Measurements from ENCODE around the gene RAET1E. TPM values are rescaled to one million over a fixed set of nuclear protein-coding genes. Genes with fewer than 3 reads are reported as not detected.
A peak's percentile ranks its signal among the peaks of the same experiment; 100 is the strongest.
"Not testable (repeated sequence)": the region's sequence is repeated elsewhere in the genome, so short reads cannot be mapped to it uniquely, and the experiment has no call there.

Gene RAET1E, protein sequence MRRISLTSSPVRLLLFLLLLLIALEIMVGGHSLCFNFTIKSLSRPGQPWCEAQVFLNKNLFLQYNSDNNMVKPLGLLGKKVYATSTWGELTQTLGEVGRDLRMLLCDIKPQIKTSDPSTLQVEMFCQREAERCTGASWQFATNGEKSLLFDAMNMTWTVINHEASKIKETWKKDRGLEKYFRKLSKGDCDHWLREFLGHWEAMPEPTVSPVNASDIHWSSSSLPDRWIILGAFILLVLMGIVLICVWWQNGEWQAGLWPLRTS
- total RNA-seq (ENCODE audit: low replicate concordance): 1.2 TPM in 1 of 2 replicates, not detected in the other
- long read RNA-seq, partial matches to known transcripts: 0 of 7 reads
- long read RNA-seq, other reads (novel, unspliced or antisense): 7 of 7 reads

DNA sequence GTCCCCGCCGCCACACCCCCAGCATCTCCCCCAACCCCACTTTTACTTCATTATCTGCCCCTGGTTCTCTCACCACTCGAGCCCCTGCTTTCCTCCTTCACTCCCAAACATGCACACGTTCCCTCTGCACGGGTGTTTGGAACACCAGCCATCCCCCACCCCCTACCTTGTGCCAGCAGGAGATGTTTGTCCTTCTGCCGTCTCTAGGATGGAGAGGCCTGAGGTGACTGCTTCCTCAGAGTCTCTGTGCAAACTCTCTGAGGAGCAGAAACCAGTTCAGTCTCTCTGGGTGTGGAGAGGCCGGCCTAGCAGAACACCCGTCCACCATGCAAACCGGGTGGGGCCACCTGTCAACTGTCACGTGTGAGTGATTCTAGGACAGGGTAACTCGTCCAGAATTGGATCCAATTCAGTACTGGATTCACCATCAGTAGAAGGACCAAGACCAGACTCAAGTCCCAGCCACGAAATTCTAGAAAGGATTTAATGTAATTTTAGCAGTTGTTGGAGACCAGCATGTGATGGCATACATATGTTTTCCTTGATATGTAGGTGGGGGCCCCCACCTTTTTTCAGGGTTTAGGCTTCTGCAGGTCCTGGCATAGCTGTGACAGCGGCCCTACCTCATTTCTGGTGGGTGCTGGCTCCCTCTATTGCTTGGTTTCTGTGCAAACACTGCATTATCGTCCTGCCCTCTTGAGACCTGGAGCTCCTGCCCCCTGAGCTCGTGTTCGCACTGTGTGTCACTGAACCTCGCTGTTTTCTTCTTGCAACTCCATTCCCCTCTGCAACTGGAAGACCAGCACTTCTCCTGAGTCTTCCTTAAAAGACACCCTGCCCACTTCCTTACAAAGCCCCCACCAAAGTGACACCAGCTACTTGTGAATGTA lies at the start of gene RAET1E:
RAET1E (minus strand) TSS at position 259 of the 890 bp plus-strand sequence. CDS start 7,212 bp downstream, outside the sequence.
- peaks cover 41% of the 10 kb centered on the region for H3K27me3 Mint-ChIP-seq

DNA sequence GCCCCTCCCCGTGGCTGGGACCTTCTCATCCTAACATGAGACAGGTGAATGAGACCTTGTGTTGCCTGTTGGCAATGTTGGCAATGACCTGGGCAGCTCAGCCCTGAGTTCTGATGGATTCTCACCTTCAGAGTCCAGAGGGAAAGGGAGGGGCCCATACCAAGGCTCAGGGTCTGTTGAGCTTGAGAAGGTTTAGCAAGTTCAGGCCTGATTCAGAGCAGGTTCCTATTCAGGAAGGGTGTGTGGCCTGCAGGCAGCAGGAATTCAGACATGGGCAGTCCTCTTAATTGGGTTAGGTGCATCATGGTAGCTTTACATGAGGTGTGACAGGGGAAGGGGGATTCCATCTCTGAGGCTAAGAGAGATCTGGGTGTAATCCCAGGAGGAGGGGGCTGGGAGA lies 49.6 kb upstream of the RAET1E start:
- peaks cover 80% of the 10 kb centered on the region for H3K27me3 Mint-ChIP-seq
- not testable (repeated sequence) for H3K36me3 Mint-ChIP-seq; H3K9me3 Mint-ChIP-seq; H3K4me3 Mint-ChIP-seq; H3K4me1 Mint-ChIP-seq (ENCODE audit: unreplicated experiment); H3K27ac Mint-ChIP-seq; DNase-seq (ENCODE audit: extremely low spot score, unreplicated experiment)

More for the DNA sequence above, at the start of gene RAET1E:
- peak within 1 kb of the TSS; percentile 72 for H3K27ac Mint-ChIP-seq
- H3K4me1 Mint-ChIP-seq (ENCODE audit: unreplicated experiment): peaks cover 7% of the 10 kb centered on the region
- no peak for DNase-seq (ENCODE audit: extremely low spot score, unreplicated experiment)
- TF ChIP-seq, protein P1, sequence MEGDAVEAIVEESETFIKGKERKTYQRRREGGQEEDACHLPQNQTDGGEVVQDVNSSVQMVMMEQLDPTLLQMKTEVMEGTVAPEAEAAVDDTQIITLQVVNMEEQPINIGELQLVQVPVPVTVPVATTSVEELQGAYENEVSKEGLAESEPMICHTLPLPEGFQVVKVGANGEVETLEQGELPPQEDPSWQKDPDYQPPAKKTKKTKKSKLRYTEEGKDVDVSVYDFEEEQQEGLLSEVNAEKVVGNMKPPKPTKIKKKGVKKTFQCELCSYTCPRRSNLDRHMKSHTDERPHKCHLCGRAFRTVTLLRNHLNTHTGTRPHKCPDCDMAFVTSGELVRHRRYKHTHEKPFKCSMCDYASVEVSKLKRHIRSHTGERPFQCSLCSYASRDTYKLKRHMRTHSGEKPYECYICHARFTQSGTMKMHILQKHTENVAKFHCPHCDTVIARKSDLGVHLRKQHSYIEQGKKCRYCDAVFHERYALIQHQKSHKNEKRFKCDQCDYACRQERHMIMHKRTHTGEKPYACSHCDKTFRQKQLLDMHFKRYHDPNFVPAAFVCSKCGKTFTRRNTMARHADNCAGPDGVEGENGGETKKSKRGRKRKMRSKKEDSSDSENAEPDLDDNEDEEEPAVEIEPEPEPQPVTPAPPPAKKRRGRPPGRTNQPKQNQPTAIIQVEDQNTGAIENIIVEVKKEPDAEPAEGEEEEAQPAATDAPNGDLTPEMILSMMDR (conservative IDR thresholded peaks at IDR 0.05): no peak
- no peaks in the 10 kb centered on the region for H3K36me3 Mint-ChIP-seq
- no peak within 1 kb of the TSS for H3K4me3 Mint-ChIP-seq
- H3K9me3 Mint-ChIP-seq: no peaks in the 10 kb centered on the region

DNA sequence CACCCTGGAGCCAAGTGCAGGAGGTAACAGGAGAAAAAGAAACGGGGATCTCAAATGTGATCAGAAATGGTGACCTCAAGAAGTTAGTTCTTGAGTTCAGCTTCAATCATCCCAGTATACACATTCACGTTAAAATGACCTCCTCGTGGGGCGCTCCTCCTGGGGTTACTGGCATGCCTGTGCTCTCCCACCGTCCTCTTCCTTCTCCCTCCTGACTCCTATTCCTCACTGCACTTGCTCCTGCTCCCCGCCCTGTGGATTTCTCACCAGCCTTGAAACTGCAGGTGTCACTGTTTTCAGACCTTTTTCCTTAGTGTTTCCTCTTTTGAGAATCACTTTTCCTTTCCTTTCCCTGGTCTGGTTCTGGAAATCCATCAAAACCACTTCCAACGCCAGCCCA lies 48.7 kb upstream of the RAET1E start:
- not testable (repeated sequence) for H3K4me1 Mint-ChIP-seq (ENCODE audit: unreplicated experiment); H3K27ac Mint-ChIP-seq; H3K9me3 Mint-ChIP-seq; H3K36me3 Mint-ChIP-seq; H3K4me3 Mint-ChIP-seq
- peak; percentile 16 for DNase-seq (ENCODE audit: extremely low spot score, unreplicated experiment)
- peaks cover 79% of the 10 kb centered on the region for H3K27me3 Mint-ChIP-seq

DNA sequence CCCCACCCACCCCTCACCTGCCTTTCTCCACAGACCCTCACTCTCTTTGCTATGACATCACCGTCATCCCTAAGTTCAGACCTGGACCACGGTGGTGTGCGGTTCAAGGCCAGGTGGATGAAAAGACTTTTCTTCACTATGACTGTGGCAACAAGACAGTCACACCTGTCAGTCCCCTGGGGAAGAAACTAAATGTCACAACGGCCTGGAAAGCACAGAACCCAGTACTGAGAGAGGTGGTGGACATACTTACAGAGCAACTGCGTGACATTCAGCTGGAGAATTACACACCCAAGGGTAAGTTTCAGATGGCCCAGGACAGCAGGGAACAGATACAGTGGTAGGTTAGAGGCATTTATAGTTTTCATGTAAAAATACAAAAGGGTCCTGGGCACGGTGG lies 47.4 kb upstream of the RAET1E start:
- H3K36me3 Mint-ChIP-seq; H3K4me3 Mint-ChIP-seq; H3K9me3 Mint-ChIP-seq; H3K4me1 Mint-ChIP-seq (ENCODE audit: unreplicated experiment); DNase-seq (ENCODE audit: extremely low spot score, unreplicated experiment); H3K27ac Mint-ChIP-seq: not testable (repeated sequence)
- H3K27me3 Mint-ChIP-seq: peaks cover 79% of the 10 kb centered on the region

DNA sequence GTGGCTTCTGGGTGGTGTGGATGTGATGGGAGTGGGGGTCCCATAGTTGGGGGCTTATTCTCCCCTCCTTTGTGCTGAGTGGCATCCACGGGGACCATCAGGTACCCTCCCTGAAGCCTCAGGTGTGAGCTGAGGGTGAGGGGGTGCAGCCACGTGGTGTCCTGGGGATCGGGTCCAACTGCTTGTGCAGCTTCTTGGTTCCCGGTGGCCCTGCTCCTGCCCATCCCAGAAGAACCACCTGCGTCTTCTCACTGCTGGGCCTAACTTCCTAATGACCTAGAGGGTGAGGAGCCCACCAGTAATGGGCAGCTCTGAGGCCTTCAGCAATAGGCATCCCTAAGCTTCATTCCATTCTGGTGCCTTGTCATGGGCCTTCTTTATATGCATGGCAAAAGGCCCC lies 45.4 kb upstream of the RAET1E start:
- not testable (repeated sequence) for H3K4me1 Mint-ChIP-seq (ENCODE audit: unreplicated experiment); H3K36me3 Mint-ChIP-seq; H3K9me3 Mint-ChIP-seq; H3K27ac Mint-ChIP-seq; DNase-seq (ENCODE audit: extremely low spot score, unreplicated experiment)
- Mint-ChIP-seq H3K27me3 (peaks cover 79% of the 10 kb centered on the region), H3K4me3 (peak overlapping the region; percentile 95)

DNA sequence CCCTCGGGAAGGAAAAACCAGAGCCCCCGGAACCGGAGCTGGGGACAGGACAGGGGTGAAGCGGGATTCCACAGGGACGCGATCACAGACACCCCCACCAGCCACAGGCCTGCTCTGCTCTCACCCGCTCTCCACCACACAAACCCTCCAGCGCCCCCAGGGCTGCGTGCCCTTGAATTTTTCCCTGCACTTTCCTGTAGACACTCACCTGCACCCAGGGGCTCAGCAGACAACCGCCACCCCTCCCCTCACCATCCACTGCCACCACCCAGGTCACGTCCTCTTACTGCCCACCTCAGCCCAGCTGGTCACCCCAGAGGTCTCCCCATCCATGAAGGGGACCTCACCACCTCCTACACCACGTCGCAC lies 44.5 kb upstream of the RAET1E start:
- peak overlapping the region; percentile 95 for H3K4me3 Mint-ChIP-seq
- no peak for DNase-seq (ENCODE audit: extremely low spot score, unreplicated experiment)
- peaks cover 80% of the 10 kb centered on the region for H3K27me3 Mint-ChIP-seq
- peaks cover 3% of the 10 kb centered on the region for H3K36me3 Mint-ChIP-seq
- no peak overlapping the region for H3K27ac Mint-ChIP-seq
- no peaks in the 10 kb centered on the region for H3K9me3 Mint-ChIP-seq
- peaks cover 9% of the 10 kb centered on the region for H3K4me1 Mint-ChIP-seq (ENCODE audit: unreplicated experiment)
- TF ChIP-seq, protein P1 (conservative IDR thresholded peaks at IDR 0.05): no peak

DNA sequence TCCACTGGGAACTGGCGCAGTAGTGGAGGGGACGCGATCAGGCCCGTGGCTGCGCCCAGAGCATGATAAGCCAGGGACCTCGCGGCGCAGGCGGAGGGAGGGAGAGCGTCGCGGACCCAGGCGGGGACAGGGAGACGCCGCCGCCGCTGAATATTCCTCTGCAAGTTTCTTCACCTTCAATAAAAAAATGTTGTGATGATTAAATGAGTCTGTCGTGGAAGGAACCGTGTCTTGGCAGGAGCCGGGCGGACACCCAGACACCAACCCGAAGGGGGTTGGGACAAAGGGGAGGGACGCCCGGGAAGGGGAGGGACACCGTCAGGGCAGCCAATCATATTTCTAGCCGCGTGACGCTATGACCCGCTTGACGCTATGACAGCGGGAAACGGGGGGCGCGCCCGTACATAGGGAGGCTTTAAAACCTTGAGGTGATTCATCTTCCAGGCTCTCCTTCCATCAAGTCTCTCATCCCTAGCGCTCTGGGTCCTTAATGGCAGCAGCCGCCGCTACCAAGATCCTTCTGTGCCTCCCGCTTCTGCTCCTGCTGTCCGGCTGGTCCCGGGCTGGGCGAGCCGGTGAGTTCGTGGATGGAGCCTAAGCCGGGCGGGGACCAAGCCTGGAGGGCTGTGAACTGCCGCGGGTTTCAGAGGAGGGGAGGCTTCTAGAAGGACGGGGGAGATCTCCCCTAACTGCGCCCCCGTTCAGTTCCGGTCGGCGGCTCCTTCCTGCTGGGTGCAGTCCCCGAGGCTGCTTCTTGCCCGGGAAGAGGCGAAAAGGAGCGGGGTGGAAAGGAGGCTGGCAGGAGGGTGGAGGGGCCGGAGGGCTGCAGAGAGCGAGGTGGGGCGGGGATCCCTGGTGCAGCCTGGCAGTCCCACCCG lies 43.9 kb upstream of the RAET1E start, which contains the start of gene ULBP2:
ULBP2 (plus strand) TSS at position 432 of the 878 bp plus-strand sequence; CDS start at position 491, 59 bp downstream.
- H3K27ac Mint-ChIP-seq: peak within 1 kb of the TSS; percentile 86
- DNase-seq (ENCODE audit: extremely low spot score, unreplicated experiment): no peak

More for the DNA sequence above, 43.9 kb upstream of the RAET1E start, which contains the start of gene ULBP2:
- H3K36me3 Mint-ChIP-seq: peaks cover 3% of the 10 kb centered on the region
- peaks cover 9% of the 10 kb centered on the region for H3K4me1 Mint-ChIP-seq (ENCODE audit: unreplicated experiment)
- peak within 1 kb of the TSS; percentile 95 for H3K4me3 Mint-ChIP-seq
- H3K27me3 Mint-ChIP-seq: peaks cover 86% of the 10 kb centered on the region
- no peaks in the 10 kb centered on the region for H3K9me3 Mint-ChIP-seq
- TF ChIP-seq, protein P1 (conservative IDR thresholded peaks at IDR 0.05): no peak
